A673 (cell line): ENCODE results near the gene SDSL. TPM values are rescaled to one million over a fixed set of nuclear protein-coding genes. Genes with fewer than 3 reads are reported as not detected.

Source experiments
- BruUV-seq: library from RNA; stranded (reverse); fragments of 400-500 nt; replicated peaks from 2 replicates; lab custom pipeline; 2021; lab: Mats Ljungman, UMichigan
- CTCF ChIA-PET: fragments of 300-600 bp; sonication (Branson Sonifier 250); formaldehyde crosslinking; loops from one replicate; lab custom pipeline; 2022; ENCODE audit warnings: antibody characterized with exemption; lab: Charles Lee
- POLR2A ChIA-PET: fragments of 300-600 bp; sonication (Branson Sonifier 250); formaldehyde crosslinking; loops from one replicate; lab custom pipeline; 2022; ENCODE audit warnings: antibody characterized with exemption; ENCODE audit not compliant: low non-redundant PET; lab: Charles Lee
- DNase-seq: peaks from one replicate; pipeline ENCODE4 v3.0.0-alpha.2; 2015; ENCODE audit warnings: low spot score
- H3K27ac ChIP-seq: fragments of 200-600 bp; sonication (generic); 2 replicates; pipeline ENCODE4 v1.5.1; 2016; ENCODE audit warnings: mixed run types, low read depth, mild to moderate bottlenecking, mixed read lengths, antibody characterized with exemption, low read length; ENCODE audit not compliant: poor library complexity, severe bottlenecking
- H3K27me3 ChIP-seq: fragments of 200-600 bp; sonication (generic); replicated peaks from 2 replicates; pipeline ENCODE4 v1.6.1; 2017; ENCODE audit warnings: mixed run types, low read depth, mild to moderate bottlenecking, mixed read lengths, antibody characterized with exemption, low read length; ENCODE audit not compliant: insufficient read depth, poor library complexity
- H3K36me3 ChIP-seq: fragments of 200-600 bp; sonication (generic); 2 replicates; pipeline ENCODE4 v1.6.1; 2016; ENCODE audit warnings: mixed run types, mild to moderate bottlenecking, mixed read lengths, antibody characterized with exemption, low read length; ENCODE audit not compliant: insufficient read depth, poor library complexity, severe bottlenecking
- H3K4me1 ChIP-seq: fragments of 200-600 bp; sonication (generic); 2 replicates; pipeline ENCODE4 v1.6.1; 2017; ENCODE audit warnings: mixed run types, mild to moderate bottlenecking, mixed read lengths, antibody characterized with exemption, low read length; ENCODE audit not compliant: insufficient read depth, poor library complexity, severe bottlenecking
- H3K4me3 ChIP-seq: fragments of 200-600 bp; sonication (generic); 2 replicates; pipeline ENCODE4 v1.5.1; 2016; ENCODE audit warnings: low read depth, mixed run types, mild to moderate bottlenecking, mixed read lengths, low read length; ENCODE audit not compliant: poor library complexity, severe bottlenecking
- H3K9me3 ChIP-seq: fragments of 200-600 bp; sonication (generic); 2 replicates; pipeline ENCODE4 v1.6.1; 2016; ENCODE audit warnings: mixed run types, low read depth, mild to moderate bottlenecking, mixed read lengths, antibody characterized with exemption, low read length; ENCODE audit not compliant: poor library complexity, severe bottlenecking
- CTCF ChIP-seq: fragments of 300-800, 200-600 bp; sonication (generic); conservative IDR thresholded peaks from 2 replicates; pipeline ENCODE4 v1.5.1; 2017; ENCODE audit warnings: low read depth, mild to moderate bottlenecking, antibody characterized with exemption, low read length, moderate library complexity, mixed read lengths
- EZH2 ChIP-seq: fragments of 200-600 bp; sonication (generic); IDR thresholded peaks from 2 replicates; pipeline ENCODE4 v1.6.1; 2017; ENCODE audit warnings: borderline replicate concordance, low read depth, mild to moderate bottlenecking, mixed read lengths, antibody characterized with exemption, low read length; ENCODE audit not compliant: poor library complexity, severe bottlenecking
- intact Hi-C: fragments of 100-400 bp; cut with micrococcal nuclease; formaldehyde crosslinking; loops from one replicate; pipeline ENCODE4 v1.10.0; 2022; ENCODE audit not compliant: unreplicated experiment
- total RNA-seq: library from RNA; stranded (reverse); gene quantifications from 2 replicates; pipeline ENCODE4 v1.2.3, GENCODE V29; 2021

SDSL gene
- total RNA-seq, 1 experiment from 2014 or later = 0.37 TPM

GRCh38 chr12:113386866-113387566, 35.2 kb upstream of the SDSL start:
- Histone ChIP-seq H3K4me1 (no peaks in the 10 kb centered on the region), H3K36me3 (peaks cover 9% of the 10 kb centered on the region), H3K4me3 (no peak overlapping the region), H3K27me3 (no peaks in the 10 kb centered on the region), H3K9me3 (no peaks in the 10 kb centered on the region), H3K27ac (no peak overlapping the region)
- ChIA-PET POLR2A (no interaction called here), CTCF (no interaction called here)
- no peak for TF ChIP-seq EZH2
- no peak for TF ChIP-seq CTCF
- no TSS peak for BruUV-seq
- no peak for DNase-seq
- intact Hi-C loops = loop anchor here (10.0 kb wide), 1 partner anchor 72 kb away; no protein-coding TSS in a partner anchor

DNA sequence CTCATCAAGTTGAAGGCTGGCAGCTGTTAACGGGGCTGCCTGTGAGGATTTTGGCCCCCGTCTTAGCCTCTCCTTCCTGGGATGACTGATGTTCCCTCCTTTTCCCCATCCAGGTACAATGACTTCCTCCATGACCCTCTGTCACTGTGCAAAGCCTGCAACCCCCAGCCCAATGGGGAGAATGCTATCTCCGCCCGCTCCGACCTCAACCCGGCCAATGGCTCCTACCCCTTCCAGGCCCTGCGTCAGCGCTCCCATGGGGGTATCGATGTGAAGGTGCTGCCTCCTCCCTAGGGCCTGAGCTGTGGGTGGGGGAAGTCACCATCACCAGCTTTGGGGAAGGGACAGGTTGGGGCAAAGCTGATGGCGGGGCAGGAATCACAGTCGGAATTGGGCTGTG, 34.5 kb upstream of the SDSL start:
- BruUV-seq = no TSS peak
- H3K27me3 ChIP-seq = no peaks in the 10 kb centered on the region
- peaks cover 9% of the 10 kb centered on the region for H3K36me3 ChIP-seq
- POLR2A ChIA-PET = no interaction called here
- no peak for TF ChIP-seq CTCF
- TF ChIP-seq EZH2 = no peak
- no peaks in the 10 kb centered on the region for H3K4me1 ChIP-seq
- H3K27ac ChIP-seq = no peak overlapping the region
- CTCF ChIA-PET = no interaction called here
- DNase-seq = no peak
- H3K9me3 ChIP-seq = no peaks in the 10 kb centered on the region
- no peak overlapping the region for H3K4me3 ChIP-seq
- intact Hi-C loops = loop anchor here (10.0 kb wide), 1 partner anchor 73 kb away; no protein-coding TSS in a partner anchor

GRCh38 chr12:113388351-113388750, 33.8 kb upstream of the SDSL start:
- BruUV-seq = no TSS peak
- Histone ChIP-seq H3K27me3 (no peaks in the 10 kb centered on the region), H3K36me3 (peaks cover 9% of the 10 kb centered on the region), H3K27ac (no peak overlapping the region), H3K4me3 (no peak overlapping the region), H3K9me3 (no peaks in the 10 kb centered on the region), H3K4me1 (no peaks in the 10 kb centered on the region)
- POLR2A ChIA-PET = no interaction called here
- DNase-seq = no peak
- intact Hi-C loops = loop anchor here (10.0 kb wide), 1 partner anchor 74 kb away; no protein-coding TSS in a partner anchor
- CTCF ChIA-PET = no interaction called here
- TF ChIP-seq EZH2 (no peak), CTCF (no peak)
